Hepatocyte (in vitro differentiated cells): Measurements from ENCODE around the gene KCNQ1. TPM values are rescaled to one million over a fixed set of nuclear protein-coding genes. Genes with fewer than 3 reads are reported as not detected.

Source experiments
- DNase-seq: peaks from one replicate; pipeline ENCODE4 v3.0.0-alpha.2; 2016; ENCODE audit warnings: low spot score
- H2AFZ ChIP-seq: fragments of 200-600 bp; sonication (generic); 2 replicates; pipeline ENCODE4 v1.6.0; 2016; ENCODE audit warnings: antibody characterized with exemption, mild to moderate bottlenecking
- H3K27ac ChIP-seq: fragments of 200-600 bp; sonication (generic); 2 replicates; pipeline ENCODE4 v1.5.1; 2016; ENCODE audit warnings: mild to moderate bottlenecking
- H3K27me3 ChIP-seq: fragments of 200-600 bp; sonication (generic); 2 replicates; pipeline ENCODE4 v1.6.1; 2016
- H3K36me3 ChIP-seq: fragments of 200-600 bp; sonication (generic); replicated peaks from 2 replicates; pipeline ENCODE4 v1.5.1; 2016; ENCODE audit warnings: low read depth; ENCODE audit not compliant: insufficient read depth
- H3K4me1 ChIP-seq: fragments of 200-600 bp; sonication (generic); 2 replicates; pipeline ENCODE4 v1.5.1; 2016; ENCODE audit warnings: mild to moderate bottlenecking, moderate library complexity; ENCODE audit not compliant: insufficient read depth
- H3K4me2 ChIP-seq: fragments of 200-600 bp; sonication (generic); 2 replicates; pipeline ENCODE4 v1.6.0; 2016
- H3K4me3 ChIP-seq: fragments of 200-600 bp; sonication (generic); 2 replicates; pipeline ENCODE4 v1.5.1; 2016; ENCODE audit warnings: mild to moderate bottlenecking
- H3K79me2 ChIP-seq: fragments of 200-600 bp; sonication (generic); 2 replicates; pipeline ENCODE4 v1.6.0; 2017; ENCODE audit warnings: mild to moderate bottlenecking
- H3K9me2 ChIP-seq: fragments of 200-600 bp; sonication (generic); replicated peaks from 2 replicates; pipeline ENCODE4 v1.6.0; 2017; ENCODE audit warnings: mild to moderate bottlenecking; ENCODE audit not compliant: insufficient read depth
- H3K9me3 ChIP-seq: fragments of 200-600 bp; sonication (generic); 2 replicates; pipeline ENCODE4 v1.5.1; 2016; ENCODE audit warnings: low read depth, mild to moderate bottlenecking
- H4K20me1 ChIP-seq: fragments of 200-600 bp; sonication (generic); 2 replicates; pipeline ENCODE4 v1.6.0; 2016; ENCODE audit warnings: mild to moderate bottlenecking; ENCODE audit not compliant: insufficient read depth, poor library complexity, severe bottlenecking
- CTCF ChIP-seq: fragments of 200-600 bp; sonication (generic); IDR thresholded peaks from 2 replicates; pipeline ENCODE4 v1.5.1; 2016; ENCODE audit warnings: antibody characterized with exemption, mild to moderate bottlenecking; ENCODE audit not compliant: poor library complexity
- EZH2 ChIP-seq: fragments of 200-600 bp; sonication (generic); IDR thresholded peaks from 2 replicates; pipeline ENCODE4 v1.6.1; 2016; ENCODE audit warnings: antibody characterized with exemption, mild to moderate bottlenecking, borderline replicate concordance
- EZH2phosphoT487 ChIP-seq: fragments of 200-600 bp; sonication (generic); IDR thresholded peaks from one replicate; pipeline ENCODE4 v1.6.1; 2018; ENCODE audit warnings: antibody characterized with exemption, mild to moderate bottlenecking, low read depth, moderate library complexity; ENCODE audit not compliant: unreplicated experiment, severe bottlenecking
- WGBS: methylation state at CpG from one replicate; pipeline ENCODE4 v1.1.6; 2016; ENCODE audit warnings: low lambda C conversion rate; ENCODE audit errors: missing lambda C conversion rate; 5-methylcytosine and 5-hydroxymethylcytosine counted together
- polyA plus RNA-seq: library from polyadenylated mRNA; unstranded; fragments of >200 nt; fragmentation: Nextera tagmentation; extraction: Ambion mirVana; gene quantifications from 2 replicates; pipeline ENCODE4 v1.2.1, GENCODE V29; 2016
- total RNA-seq: library from RNA; depleted of rRNA; stranded (reverse); fragments of >200 nt; gene quantifications from 2 replicates; pipeline ENCODE4 v1.2.3, GENCODE V29; 2014

KCNQ1 gene
- total and polyA plus RNA-seq, 2 experiments from 2014 or later = 1.8 to 6.4 TPM

GRCh38 chr11:2595204-2595603 lies 150.4 kb downstream of the KCNQ1 start:
- no peaks in the 10 kb centered on the region for H3K27me3 ChIP-seq
- H3K9me2 ChIP-seq = no peaks in the 10 kb centered on the region
- H3K4me3 ChIP-seq = no peak overlapping the region
- no peaks in the 10 kb centered on the region for H3K79me2 ChIP-seq
- H3K4me2 ChIP-seq = no peak overlapping the region
- WGBS = 87% methylated on average over 3 of the region's 3 CpGs
- no peaks in the 10 kb centered on the region for H3K4me1 ChIP-seq
- H2AFZ ChIP-seq = no peak overlapping the region
- H3K36me3 ChIP-seq = no peaks in the 10 kb centered on the region
- H3K27ac ChIP-seq = no peak overlapping the region
- H3K9me3 ChIP-seq = peaks cover 9% of the 10 kb centered on the region
- DNase-seq = no peak
- no peaks in the 10 kb centered on the region for H4K20me1 ChIP-seq
- TF ChIP-seq EZH2phosphoT487 (no peak), CTCF (no peak), EZH2 (no peak)

- no peaks in the 10 kb centered on the region for H4K20me1 ChIP-seq
- H3K4me2 ChIP-seq = no peak overlapping the region
- H3K4me3 ChIP-seq = no peak overlapping the region
- no peaks in the 10 kb centered on the region for H3K4me1 ChIP-seq
- no peaks in the 10 kb centered on the region for H3K9me2 ChIP-seq
- TF ChIP-seq EZH2phosphoT487 (no peak), EZH2 (no peak), CTCF (no peak)
- H3K27ac ChIP-seq = no peak overlapping the region
- H3K27me3 ChIP-seq = no peaks in the 10 kb centered on the region
- H3K79me2 ChIP-seq = no peaks in the 10 kb centered on the region
- H3K9me3 ChIP-seq = peaks cover 9% of the 10 kb centered on the region
- no peak for DNase-seq
- no peak overlapping the region for H2AFZ ChIP-seq
- WGBS = 84% methylated on average over 8 of the region's 8 CpGs
- no peaks in the 10 kb centered on the region for H3K36me3 ChIP-seq
Measured at GRCh38 chr11:2599561-2600189, 154.9 kb downstream of the KCNQ1 start.

- Histone ChIP-seq H4K20me1 (no peaks in the 10 kb centered on the region), H3K27ac (no peak overlapping the region), H3K4me2 (no peak overlapping the region), H3K4me3 (no peak overlapping the region), H3K4me1 (no peaks in the 10 kb centered on the region), H3K79me2 (no peaks in the 10 kb centered on the region), H3K36me3 (no peaks in the 10 kb centered on the region), H3K9me3 (no peaks in the 10 kb centered on the region), H3K27me3 (no peaks in the 10 kb centered on the region), H3K9me2 (no peaks in the 10 kb centered on the region), H2AFZ (no peak overlapping the region)
- no peak for TF ChIP-seq EZH2
- TF ChIP-seq EZH2phosphoT487 = no peak
- TF ChIP-seq CTCF = no peak
- no peak for DNase-seq
- WGBS = 84% methylated on average over 2 of the region's 2 CpGs
Measured at GRCh38 chr11:2609345-2609744, 164.5 kb downstream of the KCNQ1 start.
